Stimulated activated CD4-positive, alpha-beta T cell treated with anti-CD3 and anti-CD28 coated beads, Interleukin-4, amount 100 ng/mL, for 4 hours (primary cell): ENCODE results near the gene ARPP21.

ENCODE experiments used
- DNase-seq, 2 experiments: peaks; one replicate each; pipeline ENCODE4 v3.0.0-alpha.2; 2020

The ARPP21 gene

GRCh38 chr3:35739181-35739809 is 100.0 kb downstream of the ARPP21 start:
- DNase-seq = no peak

GRCh38 chr3:35739964-35740527 is 100.7 kb downstream of the ARPP21 start:
- DNase-seq = no peak

- no peak for DNase-seq
Measured at GRCh38 chr3:35743218-35743617, 103.9 kb downstream of the ARPP21 start.

- no peak for DNase-seq
Measured at GRCh38 chr3:35744419-35744818, 105.1 kb downstream of the ARPP21 start.

GRCh38 chr3:35745351-35745750 is 106.0 kb downstream of the ARPP21 start:
- DNase-seq = no peak

GRCh38 chr3:35745802-35746484 is 106.6 kb downstream of the ARPP21 start:
- no peak for DNase-seq

GRCh38 chr3:35746492-35746891 is 107.2 kb downstream of the ARPP21 start:
- DNase-seq = no peak

- DNase-seq = no peak
Measured at GRCh38 chr3:35748144-35748543, 108.8 kb downstream of the ARPP21 start.

- DNase-seq = no peak
Measured at GRCh38 chr3:35751207-35751606, 111.9 kb downstream of the ARPP21 start.

GRCh38 chr3:35757991-35758757 is 118.8 kb downstream of the ARPP21 start:
- DNase-seq = no peak

- DNase-seq = no peak
Measured at GRCh38 chr3:35760146-35760545, 120.8 kb downstream of the ARPP21 start.

- no peak for DNase-seq
Measured at GRCh38 chr3:35761311-35761710, 122.0 kb downstream of the ARPP21 start.

- DNase-seq = no peak
Measured at GRCh38 chr3:35772381-35773015, 133.2 kb downstream of the ARPP21 start.

GRCh38 chr3:35773417-35773816 is 134.1 kb downstream of the ARPP21 start:
- DNase-seq = no peak

- DNase-seq = no peak
Measured at GRCh38 chr3:35776346-35776745, 137.0 kb downstream of the ARPP21 start.

- DNase-seq = no peak
Measured at GRCh38 chr3:35777065-35777464, 137.7 kb downstream of the ARPP21 start.

- no peak for DNase-seq
Measured at GRCh38 chr3:35777563-35778554, 138.5 kb downstream of the ARPP21 start.

GRCh38 chr3:35779611-35780010 is 140.3 kb downstream of the ARPP21 start:
- no peak for DNase-seq

GRCh38 chr3:35780800-35781199 is 141.5 kb downstream of the ARPP21 start:
- DNase-seq = no peak

- no peak for DNase-seq
Measured at GRCh38 chr3:35781558-35781957, 142.2 kb downstream of the ARPP21 start.

- no peak for DNase-seq
Measured at GRCh38 chr3:35782355-35782754, 143.0 kb downstream of the ARPP21 start.

- DNase-seq = no peak
Measured at GRCh38 chr3:35784169-35784568, 144.8 kb downstream of the ARPP21 start.
